Measurements from ENCODE around the gene KCNJ6. TPM values are rescaled to one million over a fixed set of nuclear protein-coding genes. Genes with fewer than 3 reads are reported as not detected.
"Not testable (repeated sequence)": the region's sequence is repeated elsewhere in the genome, so short reads cannot be mapped to it uniquely, and the experiment has no call there.

The KCNJ6 gene
- not detected in 2 replicates for total RNA-seq

DNA sequence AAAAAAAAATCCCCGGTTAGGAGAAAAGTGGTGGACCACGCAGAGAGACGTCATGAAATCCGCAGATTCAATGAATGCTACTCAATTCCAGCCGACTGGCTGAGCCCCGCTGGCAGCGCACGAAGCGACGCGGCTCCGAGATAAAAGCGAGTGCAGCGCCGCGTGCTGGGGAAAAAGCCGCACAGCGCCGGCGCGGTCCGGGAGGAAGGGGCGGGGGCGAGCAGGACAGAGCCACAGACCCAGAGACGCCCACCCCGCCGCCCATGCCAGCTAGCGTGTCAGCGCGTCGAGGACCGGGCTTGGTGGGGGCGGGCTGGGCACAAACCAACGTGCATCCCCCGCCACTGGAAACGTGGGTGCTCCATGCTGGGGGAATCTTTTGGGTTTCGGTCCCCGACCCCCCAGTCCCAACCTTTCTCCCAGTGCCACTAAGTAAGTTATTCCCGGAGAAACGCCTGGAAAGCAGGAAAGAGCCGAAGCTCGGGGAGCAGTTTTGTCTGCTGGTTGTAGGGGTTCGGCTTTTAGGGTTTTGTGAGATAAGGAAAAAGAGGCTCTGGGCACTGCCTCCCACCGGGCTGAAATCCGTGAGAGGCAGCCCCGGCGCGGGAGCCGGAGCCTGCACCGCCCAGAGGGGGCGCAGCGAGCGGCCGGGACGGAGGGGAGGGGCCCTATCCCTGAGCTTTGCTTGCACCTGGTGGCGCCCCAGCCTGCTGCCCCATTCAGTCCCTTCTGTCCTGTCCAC lies at the start of gene KCNJ6:
KCNJ6 (minus strand) TSS at position 148 of the 742 bp plus-strand sequence. CDS start 75,775 bp downstream, outside the sequence.
- intact Hi-C loops (cut with micrococcal nuclease) = no loop called here

GRCh38 chr21:37965088-37965805 lies 49.0 kb upstream of the KCNJ6 start:
- intact Hi-C loops (cut with micrococcal nuclease) = no loop called here

- intact Hi-C loops (cut with micrococcal nuclease) = no loop called here
Observed at GRCh38 chr21:37958537-37958936, 42.3 kb upstream of the KCNJ6 start.

DNA sequence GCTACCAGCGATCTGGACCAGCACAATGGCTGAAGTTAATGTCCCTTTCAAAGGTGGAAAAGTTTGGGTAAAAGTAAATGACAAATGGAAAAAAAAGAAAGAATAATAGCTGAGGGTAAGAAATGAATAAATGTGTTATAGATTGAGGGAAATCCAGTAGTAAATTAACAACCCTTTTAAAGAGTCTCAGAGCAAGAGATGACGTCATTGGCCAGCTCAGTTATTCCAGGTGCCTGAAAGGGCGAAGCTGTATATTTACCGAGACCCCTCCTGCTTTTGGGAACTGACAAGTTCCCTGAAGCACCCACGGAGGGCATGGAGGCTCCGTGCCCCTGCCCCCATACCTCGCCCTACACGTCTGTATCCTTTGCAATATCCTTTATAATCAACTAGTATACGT lies 40.5 kb upstream of the KCNJ6 start:
- intact Hi-C loops (cut with micrococcal nuclease) = no loop called here

DNA sequence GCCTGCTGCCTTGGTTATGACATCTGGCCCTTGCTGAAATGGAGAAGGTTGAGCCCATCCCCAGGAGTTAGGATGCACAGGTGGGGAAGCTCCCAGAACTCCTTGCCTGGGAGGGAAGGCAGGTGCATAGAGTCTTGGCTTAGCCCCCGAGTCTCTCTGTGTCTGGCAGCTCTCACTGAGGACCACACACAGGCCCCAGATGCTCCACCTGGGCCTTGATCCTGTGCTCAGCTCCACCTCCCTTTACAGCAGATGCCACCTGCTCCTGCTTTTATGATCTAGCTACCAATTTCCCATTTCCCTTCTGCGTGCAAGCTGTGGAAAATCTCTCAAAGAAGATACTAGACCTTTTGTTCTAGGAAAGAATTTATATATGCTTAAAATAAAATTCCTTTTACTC lies 28.8 kb upstream of the KCNJ6 start:
- intact Hi-C loops (cut with micrococcal nuclease) = no loop called here

DNA sequence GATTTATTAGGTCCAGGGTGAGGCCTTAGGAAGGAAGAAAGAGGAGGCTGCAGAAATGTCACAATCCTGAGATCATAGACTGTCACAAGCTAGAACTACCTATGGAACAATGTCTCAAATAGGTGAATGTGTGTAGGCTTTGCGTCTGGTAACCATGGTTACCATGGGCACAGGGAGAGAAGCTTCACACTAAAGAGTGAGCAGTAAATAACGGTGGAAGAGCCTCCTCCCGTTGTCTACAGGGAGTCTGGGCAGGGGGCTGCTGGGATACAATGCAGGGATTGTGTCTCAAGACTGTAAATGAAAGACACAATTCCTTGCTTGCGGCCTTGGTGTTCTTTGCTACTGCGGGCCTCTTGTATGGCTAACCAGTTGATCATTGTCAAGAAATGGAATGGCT lies 28.2 kb upstream of the KCNJ6 start:
- intact Hi-C loops (cut with micrococcal nuclease) = no loop called here

DNA sequence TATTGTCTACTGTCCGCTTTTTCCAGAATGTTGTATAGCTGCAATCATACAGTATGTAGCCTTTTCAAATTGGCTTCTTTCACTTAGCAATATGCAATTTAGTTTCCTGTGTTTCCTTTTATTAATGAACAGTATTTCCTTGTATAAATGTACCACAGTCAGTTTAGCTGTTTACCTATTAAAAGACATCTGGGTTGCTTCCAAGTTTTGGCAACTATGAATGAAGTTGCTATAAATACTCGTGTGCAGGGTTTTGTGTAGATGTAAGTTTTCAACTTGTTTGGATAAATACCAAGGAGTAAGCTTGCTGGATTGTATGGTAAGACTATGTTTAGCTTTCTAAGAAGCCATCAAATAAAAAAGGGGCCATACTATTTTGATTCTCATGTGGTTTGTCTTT lies 24.4 kb upstream of the KCNJ6 start:
- intact Hi-C loops (cut with micrococcal nuclease) = no loop called here

GRCh38 chr21:37939838-37940237 lies 23.6 kb upstream of the KCNJ6 start:
- intact Hi-C loops (cut with micrococcal nuclease) = no loop called here

DNA sequence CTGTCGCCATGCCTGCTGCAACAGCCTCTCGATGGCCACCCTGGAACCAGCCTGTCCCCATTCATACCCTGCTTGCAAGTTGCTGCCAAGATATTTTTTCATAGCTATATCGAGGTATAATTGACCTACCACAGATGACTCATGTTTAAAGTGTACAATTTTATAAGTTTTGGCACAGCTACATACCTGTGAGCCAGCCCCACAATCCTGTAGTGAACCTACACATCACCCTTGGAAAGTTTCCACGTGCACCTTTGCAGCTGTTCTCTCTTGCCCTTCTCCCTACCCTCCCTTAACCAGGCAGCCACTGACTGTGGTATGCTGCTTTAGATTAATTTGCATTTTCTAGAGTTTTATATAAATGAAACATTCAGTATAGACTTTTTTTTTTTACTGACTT lies 23.0 kb upstream of the KCNJ6 start:
- intact Hi-C loops (cut with micrococcal nuclease) = no loop called here

GRCh38 chr21:37937668-37938067 lies 21.4 kb upstream of the KCNJ6 start:
- intact Hi-C loops (cut with micrococcal nuclease) = no loop called here

DNA sequence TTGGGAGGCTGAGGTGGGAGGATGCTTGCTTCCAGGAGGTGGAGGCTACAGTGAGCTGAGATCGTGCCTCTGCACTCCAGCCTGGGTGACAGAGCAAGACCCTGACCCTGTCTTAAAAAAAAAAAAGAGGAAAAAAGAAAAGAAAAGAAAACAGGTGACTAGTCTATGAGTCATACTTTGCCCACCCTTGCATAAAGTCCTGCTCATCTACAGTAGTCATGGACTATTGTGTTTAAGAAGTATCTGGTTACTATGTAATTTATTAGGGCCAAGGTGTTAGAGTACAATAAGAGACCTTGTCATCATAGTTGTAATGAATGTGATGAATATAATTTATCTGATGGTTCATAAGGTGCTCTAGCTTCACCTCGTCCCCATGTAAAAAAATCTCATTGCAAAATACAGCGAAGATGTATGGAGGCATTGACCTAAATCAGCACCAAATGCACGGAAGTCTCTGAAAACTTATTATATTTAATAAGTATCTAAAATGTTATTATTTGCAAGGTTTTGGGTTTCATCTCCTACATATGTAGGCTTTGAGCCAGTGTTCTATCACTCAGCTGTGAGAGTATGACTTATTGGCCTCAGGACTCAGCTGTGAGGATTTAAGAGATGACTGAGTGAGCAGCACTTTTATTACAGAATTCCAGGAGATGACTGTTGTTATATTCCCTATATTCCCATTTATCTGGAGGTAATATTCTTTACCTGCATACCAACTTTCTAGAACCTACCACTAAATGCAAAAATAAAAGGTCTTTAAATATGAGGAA lies 19.9 kb upstream of the KCNJ6 start:
- intact Hi-C loops (cut with micrococcal nuclease) = no loop called here

- intact Hi-C loops (cut with micrococcal nuclease) = no loop called here
Observed at GRCh38 chr21:37932936-37933335, 16.7 kb upstream of the KCNJ6 start.

- intact Hi-C loops (cut with micrococcal nuclease) = no loop called here
Observed at GRCh38 chr21:37927711-37928110, 11.5 kb upstream of the KCNJ6 start.

- intact Hi-C loops (cut with micrococcal nuclease) = no loop called here
Observed at GRCh38 chr21:37921091-37921490, 4.8 kb upstream of the KCNJ6 start.

GRCh38 chr21:37920302-37920701 lies 4.0 kb upstream of the KCNJ6 start:
- intact Hi-C loops (cut with micrococcal nuclease) = not testable (repeated sequence)

- intact Hi-C loops (cut with micrococcal nuclease) = no loop called here
Observed at GRCh38 chr21:37917612-37918011, 1.4 kb upstream of the KCNJ6 start.

GRCh38 chr21:37915941-37916309 lies 332 bp downstream of the KCNJ6 start:
- intact Hi-C loops (cut with micrococcal nuclease) = no loop called here

- intact Hi-C loops (cut with micrococcal nuclease) = no loop called here
Observed at GRCh38 chr21:37915497-37915911, 753 bp downstream of the KCNJ6 start.

DNA sequence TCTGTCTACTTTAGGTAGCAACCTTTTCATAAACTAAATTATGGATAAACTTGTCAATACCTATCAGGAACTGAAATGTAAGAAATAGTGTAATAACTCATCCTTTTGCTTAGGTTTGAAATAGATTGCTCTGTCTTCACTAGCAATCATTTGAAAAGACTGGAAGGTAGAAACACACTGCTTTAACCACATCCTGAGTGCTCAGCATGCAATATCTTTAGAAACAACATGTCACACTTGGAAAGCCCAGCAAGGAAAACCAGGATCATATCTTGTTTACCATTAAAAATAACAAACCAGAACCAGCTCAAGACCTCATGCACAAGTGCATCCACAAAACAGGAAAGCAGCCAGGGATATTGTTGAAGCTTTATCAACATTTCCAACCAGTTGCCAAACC lies 3.6 kb downstream of the KCNJ6 start:
- intact Hi-C loops (cut with micrococcal nuclease) = no loop called here

DNA sequence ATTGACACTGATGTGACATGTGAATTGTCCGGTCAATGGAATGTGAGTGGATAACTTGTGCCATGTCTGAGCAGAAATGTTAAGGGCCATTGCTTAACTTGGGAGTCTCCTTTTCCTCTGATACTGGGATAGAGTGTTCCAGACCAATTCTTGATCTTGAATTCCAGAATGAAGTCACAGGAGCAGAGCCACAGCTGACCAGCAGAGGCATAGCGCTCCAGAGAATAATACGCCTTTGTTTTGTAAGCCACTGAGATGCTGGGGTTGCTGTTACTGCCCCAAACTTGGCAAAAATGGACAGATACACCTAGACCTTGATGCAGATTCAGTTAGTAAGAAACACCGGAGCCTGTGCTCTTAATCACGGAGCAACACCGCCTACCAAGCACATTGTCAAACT lies 6.3 kb downstream of the KCNJ6 start:
- intact Hi-C loops (cut with micrococcal nuclease) = no loop called here

GRCh38 chr21:37908691-37909090 lies 7.6 kb downstream of the KCNJ6 start:
- intact Hi-C loops (cut with micrococcal nuclease) = no loop called here

DNA sequence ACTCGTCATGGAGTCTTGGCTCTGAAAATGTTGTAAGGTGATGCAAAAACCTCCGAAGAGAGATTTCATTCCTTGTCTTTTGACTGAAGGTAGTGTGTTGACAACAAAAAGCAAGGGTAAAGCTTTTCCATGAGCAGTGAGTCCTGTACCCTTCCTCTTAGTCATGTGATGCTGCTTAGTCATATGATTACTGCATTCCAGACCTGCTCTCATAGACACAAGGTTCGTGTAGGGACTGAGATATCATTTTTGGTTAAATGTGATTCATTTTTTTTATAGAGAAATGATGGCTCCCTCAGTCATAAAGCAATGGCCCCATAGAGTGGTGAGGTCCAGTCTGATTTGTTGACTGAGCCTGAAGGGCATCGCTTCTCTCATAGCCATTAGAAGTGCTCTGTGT lies 9.2 kb downstream of the KCNJ6 start:
- intact Hi-C loops (cut with micrococcal nuclease) = no loop called here

Data from T-helper 1 cell treated with Interleukin-12 subunit alpha and Interleukin-12 subunit beta and Interleukin-4 antibody, amounts not matched to agents 30 ng/mL and 1 ng/mL, for 36 hours (primary cell).